GM19035 (cell line): ENCODE data around the gene ASAH2.

Source experiments
- ATAC-seq: cut with Tn5 transposase; IDR thresholded peaks from one replicate; pipeline ENCODE4 v1.9.1; 2021; ENCODE audit not compliant: unreplicated experiment

Gene ASAH2

GRCh38 chr10:50210876-50211275 lies 40.4 kb downstream of the ASAH2 start:
- no peak for ATAC-seq
